ENCODE results near the gene TTC31.

TTC31 gene

DNA sequence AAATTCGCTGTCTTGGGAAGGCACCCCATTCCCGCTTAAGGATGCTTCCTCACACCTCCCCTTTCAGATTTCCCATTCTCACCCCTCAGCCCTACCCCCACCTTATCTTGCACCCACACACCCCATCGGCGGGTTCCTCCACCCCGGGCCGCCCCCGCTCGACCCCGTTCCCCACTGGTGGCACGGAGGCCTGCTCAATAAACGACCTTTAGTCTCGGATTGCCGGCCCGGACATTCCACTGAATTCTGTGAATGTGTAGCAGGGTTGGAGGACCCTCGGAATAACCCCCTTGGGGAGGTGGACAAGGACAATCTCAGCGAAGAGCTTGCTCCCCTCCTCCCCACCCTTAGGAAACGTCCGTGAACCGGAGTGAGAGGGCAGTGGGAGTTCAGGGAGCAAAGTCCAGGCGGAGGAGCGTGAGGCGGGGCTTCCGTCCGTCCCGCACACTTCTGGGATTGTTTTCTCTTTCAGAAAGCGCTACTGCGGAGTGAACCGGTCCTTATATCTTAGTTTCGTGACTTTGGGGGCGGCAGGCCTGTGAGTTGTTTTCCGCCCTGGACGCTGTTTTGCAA lies 19.4 kb downstream of the TTC31 start:
- TF ChIP-seq, protein P1, sequence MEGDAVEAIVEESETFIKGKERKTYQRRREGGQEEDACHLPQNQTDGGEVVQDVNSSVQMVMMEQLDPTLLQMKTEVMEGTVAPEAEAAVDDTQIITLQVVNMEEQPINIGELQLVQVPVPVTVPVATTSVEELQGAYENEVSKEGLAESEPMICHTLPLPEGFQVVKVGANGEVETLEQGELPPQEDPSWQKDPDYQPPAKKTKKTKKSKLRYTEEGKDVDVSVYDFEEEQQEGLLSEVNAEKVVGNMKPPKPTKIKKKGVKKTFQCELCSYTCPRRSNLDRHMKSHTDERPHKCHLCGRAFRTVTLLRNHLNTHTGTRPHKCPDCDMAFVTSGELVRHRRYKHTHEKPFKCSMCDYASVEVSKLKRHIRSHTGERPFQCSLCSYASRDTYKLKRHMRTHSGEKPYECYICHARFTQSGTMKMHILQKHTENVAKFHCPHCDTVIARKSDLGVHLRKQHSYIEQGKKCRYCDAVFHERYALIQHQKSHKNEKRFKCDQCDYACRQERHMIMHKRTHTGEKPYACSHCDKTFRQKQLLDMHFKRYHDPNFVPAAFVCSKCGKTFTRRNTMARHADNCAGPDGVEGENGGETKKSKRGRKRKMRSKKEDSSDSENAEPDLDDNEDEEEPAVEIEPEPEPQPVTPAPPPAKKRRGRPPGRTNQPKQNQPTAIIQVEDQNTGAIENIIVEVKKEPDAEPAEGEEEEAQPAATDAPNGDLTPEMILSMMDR (IDR thresholded peaks at IDR 0.05) = no peak
- H3K9ac ChIP-seq = no peak overlapping the region
- peaks cover 4% of the 10 kb centered on the region for H3K79me2 ChIP-seq
- H2AFZ ChIP-seq = peak overlapping the region; percentile 70
- no peaks in the 10 kb centered on the region for H3K9me3 ChIP-seq (ENCODE audit: control insufficient read depth, low read length)
- no peaks in the 10 kb centered on the region for H3K27me3 ChIP-seq (ENCODE audit: control insufficient read depth, insufficient read depth, low read length)
- H3K4me2 ChIP-seq (ENCODE audit: low read length) = peak overlapping the region; percentile 39
- H3K27ac ChIP-seq = no peak overlapping the region
- no peaks in the 10 kb centered on the region for H3K36me3 ChIP-seq (ENCODE audit: control insufficient read depth, insufficient read depth, low read length)
- H3K4me3 ChIP-seq (ENCODE audit: low read depth, low read length) = peak overlapping the region; percentile 11
- H3K4me1 ChIP-seq = peaks cover 21% of the 10 kb centered on the region

DNA sequence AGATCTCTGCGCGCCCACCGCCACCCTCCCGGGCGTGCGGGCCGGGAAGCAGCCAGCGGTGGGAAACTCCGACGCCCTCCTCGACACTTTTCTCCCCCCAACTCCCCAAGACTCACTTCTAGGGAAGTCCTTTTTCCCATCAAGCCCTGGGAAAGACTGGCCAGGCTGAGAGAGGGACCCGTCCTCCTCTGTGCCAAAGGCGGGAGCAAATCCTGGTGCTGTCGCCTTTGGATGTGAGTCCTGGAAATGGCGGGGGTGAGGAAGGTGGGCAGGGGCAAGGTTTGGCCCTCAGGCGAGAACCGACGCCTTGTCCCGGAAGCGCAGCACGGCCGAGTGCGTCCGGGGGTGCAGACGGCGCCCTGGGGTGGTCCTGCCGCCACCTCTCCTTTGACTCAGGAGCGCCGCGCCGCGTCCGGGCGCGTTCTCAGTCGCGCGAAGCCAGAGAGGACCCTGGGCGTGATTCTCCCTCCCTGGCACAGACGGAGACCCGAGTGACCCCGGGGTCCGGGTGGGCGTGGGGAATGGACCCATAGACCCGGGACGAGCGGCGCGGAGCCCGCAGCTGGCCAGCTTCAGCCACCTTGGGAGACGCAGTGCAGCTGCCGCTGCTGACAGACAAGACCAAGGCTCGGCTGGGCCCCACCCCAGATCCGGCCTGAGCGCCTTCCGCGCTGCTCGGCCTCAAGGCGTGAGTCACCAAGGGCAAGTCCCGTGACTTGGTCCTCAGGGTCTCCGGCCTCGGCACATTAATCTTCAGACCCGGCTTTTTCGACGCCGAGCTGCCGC lies 20.0 kb downstream of the TTC31 start:
- Histone ChIP-seq H3K4me3 (ENCODE audit: low read depth, low read length) (peak overlapping the region; percentile 11), H3K27me3 (ENCODE audit: control insufficient read depth, insufficient read depth, low read length) (no peaks in the 10 kb centered on the region), H3K9ac (no peak overlapping the region), H3K36me3 (ENCODE audit: control insufficient read depth, insufficient read depth, low read length) (no peaks in the 10 kb centered on the region), H2AFZ (peak overlapping the region; percentile 70), H3K4me2 (ENCODE audit: low read length) (peak overlapping the region; percentile 39), H3K4me1 (peaks cover 22% of the 10 kb centered on the region), H3K79me2 (peaks cover 4% of the 10 kb centered on the region), H3K9me3 (ENCODE audit: control insufficient read depth, low read length) (no peaks in the 10 kb centered on the region), H3K27ac (peak overlapping the region; percentile 20)
- TF ChIP-seq, protein P1 (IDR thresholded peaks at IDR 0.05) = no peak

DNA sequence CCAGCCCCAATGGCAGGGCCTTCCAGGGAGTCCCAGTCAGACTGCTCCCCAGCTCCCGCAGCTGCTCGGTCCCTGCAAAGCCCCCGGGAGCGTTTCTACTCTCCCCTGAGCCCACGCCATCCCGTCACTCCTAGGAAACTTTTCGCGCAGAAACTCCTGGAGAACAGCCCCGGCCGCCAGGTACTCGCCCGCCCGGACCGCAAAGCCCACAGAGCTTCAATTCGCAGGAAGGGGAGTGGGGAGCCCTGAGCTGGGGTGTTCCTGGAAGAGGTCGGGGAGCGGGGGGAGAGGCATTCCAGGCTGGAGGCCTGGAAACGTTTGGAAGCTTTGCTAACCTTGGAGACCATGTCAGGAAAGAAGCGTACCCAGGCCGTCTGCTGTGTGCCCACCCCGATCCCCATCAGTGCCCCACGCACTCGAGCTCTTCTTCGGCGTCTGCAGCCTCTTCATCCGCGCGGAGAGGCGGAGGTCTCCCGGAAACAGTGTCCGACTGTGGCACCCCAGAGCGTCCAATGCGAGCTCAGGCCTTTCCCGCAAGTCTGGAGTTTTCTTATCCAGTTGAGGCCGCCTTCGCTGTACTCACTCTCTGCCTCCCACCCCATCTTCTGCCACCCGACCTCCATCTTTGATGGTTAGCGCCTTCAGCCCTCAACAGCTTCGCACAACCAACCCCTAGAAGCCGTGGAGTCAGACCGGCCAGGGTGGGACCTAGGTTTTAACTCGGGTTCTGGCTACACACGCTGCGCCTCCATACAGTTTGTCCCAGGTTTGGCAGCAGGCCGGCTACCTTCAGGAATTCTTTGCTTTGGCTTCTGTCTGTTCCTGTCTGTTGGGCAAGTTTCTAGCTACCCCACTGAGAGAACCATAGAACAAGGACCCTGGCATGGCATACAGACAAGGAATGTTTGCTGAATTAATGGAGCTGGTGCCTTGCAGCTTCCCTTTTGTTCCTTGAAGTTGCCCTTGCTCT lies 20.9 kb downstream of the TTC31 start:
- Histone ChIP-seq H3K27ac (peak overlapping the region; percentile 20), H3K9me3 (ENCODE audit: control insufficient read depth, low read length) (no peaks in the 10 kb centered on the region), H2AFZ (peak overlapping the region; percentile 70), H3K4me2 (ENCODE audit: low read length) (peak overlapping the region; percentile 1), H3K4me3 (ENCODE audit: low read depth, low read length) (peak overlapping the region; percentile 11), H3K36me3 (ENCODE audit: control insufficient read depth, insufficient read depth, low read length) (no peaks in the 10 kb centered on the region), H3K4me1 (peaks cover 24% of the 10 kb centered on the region), H3K9ac (no peak overlapping the region), H3K79me2 (peaks cover 4% of the 10 kb centered on the region), H3K27me3 (ENCODE audit: control insufficient read depth, insufficient read depth, low read length) (no peaks in the 10 kb centered on the region)
- TF ChIP-seq, protein P1 (IDR thresholded peaks at IDR 0.05) = no peak

DNA sequence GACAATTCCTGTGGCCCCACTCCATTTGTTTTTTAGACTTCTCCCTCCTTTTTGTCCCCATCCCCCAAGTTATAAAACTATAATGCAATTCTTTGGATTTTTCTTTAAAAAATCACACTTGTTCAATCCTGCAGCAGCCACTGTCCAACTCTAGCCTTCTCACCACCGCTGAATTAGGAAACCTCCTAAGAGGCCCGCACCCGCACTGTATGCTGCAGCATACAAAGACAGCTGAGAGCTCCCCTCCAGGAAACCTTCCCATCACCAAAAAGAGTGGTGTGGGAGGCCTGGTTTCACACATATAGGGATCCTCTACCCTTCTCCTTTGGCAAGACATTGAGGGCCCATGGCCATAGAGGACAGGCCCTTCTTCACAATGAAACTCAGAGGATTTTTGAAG lies 21.7 kb downstream of the TTC31 start:
- peaks cover 17% of the 10 kb centered on the region for H3K4me1 ChIP-seq

More for the DNA sequence above, 21.7 kb downstream of the TTC31 start:
- no peak overlapping the region for H3K9ac ChIP-seq
- no peak overlapping the region for H3K27ac ChIP-seq
- H3K4me2 ChIP-seq (ENCODE audit: low read length) = no peak overlapping the region
- H3K36me3 ChIP-seq (ENCODE audit: control insufficient read depth, insufficient read depth, low read length) = no peaks in the 10 kb centered on the region
- no peak overlapping the region for H3K4me3 ChIP-seq (ENCODE audit: low read depth, low read length)
- H2AFZ ChIP-seq = no peak overlapping the region
- no peaks in the 10 kb centered on the region for H3K27me3 ChIP-seq (ENCODE audit: control insufficient read depth, insufficient read depth, low read length)
- TF ChIP-seq, protein P1 (IDR thresholded peaks at IDR 0.05) = no peak
- no peaks in the 10 kb centered on the region for H3K9me3 ChIP-seq (ENCODE audit: control insufficient read depth, low read length)
- H3K79me2 ChIP-seq = peaks cover 4% of the 10 kb centered on the region
